NCI-H146 treated with DMSO at 0.1 percent for 48 hours (cell line): Measurements from ENCODE around the gene SLC7A1.
A peak's percentile ranks its signal among the peaks of the same experiment; 100 is the strongest.

Experiments used
- DNase-seq: peaks from one replicate; lab custom pipeline; 2025; ENCODE audit not compliant: unreplicated experiment; lab: John Stamatoyannopoulos, UW

SLC7A1 gene

GRCh38 chr13:29491248-29491647 is 104.2 kb downstream of the SLC7A1 start:
- no peak for DNase-seq

GRCh38 chr13:29490561-29490885 is 105.0 kb downstream of the SLC7A1 start:
- no peak for DNase-seq

- DNase-seq = no peak
These were observed 105.6 kb downstream of the SLC7A1 start for GRCh38 chr13:29489650-29490560.

DNA sequence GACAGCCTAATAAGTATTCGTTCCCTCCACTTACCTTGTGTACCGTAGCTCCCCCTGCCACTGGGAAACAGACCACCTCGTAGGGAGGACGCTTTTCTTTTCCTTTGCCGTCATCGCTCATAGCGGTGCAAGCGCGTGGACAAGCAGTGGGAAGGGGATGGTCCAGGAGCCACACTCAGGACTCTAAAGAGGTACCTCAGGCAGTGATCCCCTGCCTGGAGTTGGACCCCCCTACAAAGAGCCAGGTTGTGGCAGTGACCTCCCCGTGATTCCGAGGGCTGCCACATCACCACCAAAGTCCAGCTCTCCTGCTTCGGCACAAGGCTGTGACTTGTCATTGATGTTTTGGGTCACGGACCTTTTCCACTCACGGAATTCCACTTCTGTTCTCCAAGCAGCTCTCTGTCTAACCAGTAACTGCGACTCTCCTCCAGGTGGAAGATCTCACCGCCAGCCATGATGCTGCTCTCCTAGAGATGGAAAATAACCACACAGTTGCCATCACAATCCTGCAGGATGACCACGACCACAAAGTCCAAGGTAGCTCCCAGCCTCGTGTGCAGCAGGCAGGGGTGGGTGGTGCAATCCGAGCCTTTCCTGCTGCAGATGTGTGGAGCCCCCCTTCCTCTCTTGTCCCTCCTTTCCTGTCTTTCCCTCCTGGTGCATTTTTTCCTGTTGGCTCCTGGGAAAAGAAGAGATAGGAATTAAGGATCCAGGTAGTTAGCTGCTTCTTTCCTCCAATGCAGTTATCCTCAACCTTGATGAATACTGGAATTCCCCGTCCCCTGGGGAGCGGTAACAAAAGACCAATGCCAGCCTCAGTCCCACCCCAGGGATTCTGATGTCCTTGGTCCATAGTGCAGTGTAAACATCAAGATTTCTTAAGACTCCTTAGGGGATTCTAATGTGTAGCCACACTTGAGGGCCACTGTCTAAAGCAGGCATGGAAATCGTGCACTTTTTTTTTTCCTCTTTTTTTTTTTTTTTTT is 107.7 kb downstream of the SLC7A1 start:
- DNase-seq = no peak

GRCh38 chr13:29486551-29486950 is 108.9 kb downstream of the SLC7A1 start:
- no peak for DNase-seq

- DNase-seq = no peak
These were observed 110.7 kb downstream of the SLC7A1 start for GRCh38 chr13:29484796-29485195.

DNA sequence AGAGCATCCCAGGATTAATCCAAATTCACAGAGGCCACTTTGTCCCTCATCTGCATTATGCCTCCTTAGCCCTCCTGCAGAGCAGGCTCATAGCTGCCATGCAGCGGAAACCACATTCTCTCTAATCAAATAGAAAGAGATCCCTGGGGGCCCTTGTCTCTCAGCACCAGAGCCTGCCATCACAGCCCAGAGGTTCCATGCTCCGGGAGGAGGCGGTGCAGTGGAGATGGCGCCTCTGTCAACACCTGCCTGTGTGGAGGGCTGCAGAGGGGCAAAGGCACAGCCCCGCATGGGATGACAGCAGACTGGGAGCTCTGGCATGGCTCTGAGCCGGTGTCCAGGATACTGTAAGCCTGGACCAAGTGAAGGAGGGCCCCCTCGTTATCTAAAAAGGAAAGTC is 111.3 kb downstream of the SLC7A1 start:
- DNase-seq = no peak

DNA sequence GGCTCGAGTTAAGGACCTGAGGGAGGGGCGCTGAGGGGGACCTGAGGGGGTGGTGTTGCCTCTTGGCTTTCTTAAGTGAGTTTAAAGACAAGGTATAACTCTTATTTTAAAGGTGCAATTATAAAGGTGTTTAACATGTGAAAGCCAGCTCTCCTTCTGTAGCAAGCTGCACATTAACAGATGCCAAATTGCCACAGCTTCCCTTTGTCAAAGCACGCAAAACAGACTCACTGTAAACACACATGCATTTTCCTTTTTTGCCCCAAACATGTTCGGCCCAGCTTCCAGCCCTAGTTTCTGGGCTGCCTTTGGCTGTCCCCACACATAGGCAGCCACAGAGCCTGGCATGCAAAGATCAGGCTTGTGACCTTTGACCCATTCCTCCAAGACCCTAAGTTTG is 111.9 kb downstream of the SLC7A1 start:
- DNase-seq = no peak

- DNase-seq = no peak
These were observed 112.3 kb downstream of the SLC7A1 start for GRCh38 chr13:29483211-29483610.

GRCh38 chr13:29482504-29482903 is 113.0 kb downstream of the SLC7A1 start:
- no peak for DNase-seq

DNA sequence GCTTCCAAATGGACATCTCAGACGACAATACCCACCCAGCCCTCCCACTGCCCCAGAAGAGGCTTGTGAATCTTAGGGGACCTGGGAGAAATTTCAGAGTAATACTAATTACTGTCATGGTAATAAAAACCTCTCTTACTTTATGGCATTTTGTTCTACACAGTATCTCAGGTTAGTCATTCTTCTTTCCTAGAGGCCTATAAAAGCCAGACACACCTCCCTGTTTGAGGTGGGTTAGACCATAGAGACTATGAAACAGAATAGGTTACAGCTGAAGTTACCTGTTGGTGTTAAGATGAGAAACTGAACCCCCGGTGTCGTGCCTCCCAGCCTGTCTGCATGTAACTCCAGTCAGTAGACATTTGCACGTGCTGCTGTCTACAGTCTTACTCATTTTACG is 113.9 kb downstream of the SLC7A1 start:
- DNase-seq = no peak

GRCh38 chr13:29480893-29481525 is 114.5 kb downstream of the SLC7A1 start:
- DNase-seq = no peak

DNA sequence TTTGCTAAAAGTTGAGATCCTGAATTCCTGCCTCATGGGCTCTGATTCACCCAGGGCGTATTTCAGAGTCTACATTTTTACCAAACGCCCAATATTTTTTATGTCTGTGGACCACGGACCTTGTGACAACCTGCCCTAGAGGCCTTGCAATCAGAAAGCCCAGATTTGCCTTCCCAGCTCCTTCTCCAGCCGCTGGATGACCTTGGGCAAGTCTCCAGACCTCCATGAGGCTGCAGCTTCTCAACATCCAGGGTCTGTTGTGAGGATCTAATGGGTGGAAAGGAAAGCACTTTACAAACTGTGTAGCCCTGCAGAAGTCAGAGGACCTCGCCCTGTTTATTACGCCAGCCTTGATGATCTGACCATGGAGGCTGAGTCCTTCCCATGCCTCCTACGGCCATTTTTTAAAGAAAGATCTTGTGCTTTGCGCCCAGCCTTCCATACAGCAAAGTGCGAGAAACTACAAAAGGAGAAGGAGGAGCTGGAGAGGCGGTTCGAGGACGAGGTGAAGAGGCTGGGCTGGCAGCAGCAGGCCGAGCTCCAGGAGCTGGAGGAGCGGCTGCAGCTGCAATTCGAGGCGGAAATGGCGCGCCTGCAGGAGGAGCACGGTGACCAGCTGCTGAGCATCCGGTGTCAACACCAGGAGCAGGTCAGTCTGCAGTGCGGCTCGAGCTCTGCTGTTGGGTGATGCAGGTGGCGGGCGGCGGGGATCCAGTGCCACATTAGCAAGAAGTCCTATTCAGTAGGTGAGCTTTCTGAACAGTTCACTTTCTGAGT is 115.6 kb downstream of the SLC7A1 start:
- peak; percentile 15 for DNase-seq

DNA sequence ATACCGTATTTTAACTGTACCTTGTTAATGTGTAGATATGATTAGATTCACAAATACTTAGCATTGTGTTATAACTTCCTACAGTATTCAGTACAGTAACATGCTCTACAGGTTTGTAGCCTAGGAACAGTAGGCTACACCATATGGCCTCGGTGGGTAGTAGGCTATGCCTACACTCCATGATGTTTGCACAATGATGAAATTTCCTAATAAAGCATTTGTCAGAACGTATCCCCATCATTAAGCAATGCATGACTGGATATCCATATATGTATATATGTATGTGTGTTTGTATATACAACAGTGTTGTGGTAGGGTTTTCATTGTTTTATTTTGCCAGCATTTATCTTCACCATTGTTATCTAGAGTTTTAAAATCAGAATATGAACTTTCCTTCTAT is 119.4 kb downstream of the SLC7A1 start:
- DNase-seq = no peak

- DNase-seq = no peak
These were observed 120.5 kb downstream of the SLC7A1 start for GRCh38 chr13:29474991-29475390.

- no peak for DNase-seq
These were observed 122.3 kb downstream of the SLC7A1 start for GRCh38 chr13:29473166-29473565.

GRCh38 chr13:29472332-29472961 is 123.0 kb downstream of the SLC7A1 start:
- no peak for DNase-seq

- no peak for DNase-seq
These were observed 123.9 kb downstream of the SLC7A1 start for GRCh38 chr13:29471551-29471950.

GRCh38 chr13:29465741-29466293 is 129.7 kb downstream of the SLC7A1 start:
- DNase-seq = no peak
